GM12872 (cell line): ENCODE data around the gene THAP4.

Experiments used
- TF ChIP-seq, protein P1 (sequence below): IDR thresholded peaks from 3 replicates; pipeline ENCODE4 v1.5.1; 2011; ENCODE audit warnings: low read depth, mild to moderate bottlenecking, low read length, moderate library complexity; ENCODE audit not compliant: insufficient read depth

The THAP4 gene

GRCh38 chr2:241633561-241633960 lies 3.4 kb downstream of the THAP4 start:
- TF ChIP-seq, protein P1, sequence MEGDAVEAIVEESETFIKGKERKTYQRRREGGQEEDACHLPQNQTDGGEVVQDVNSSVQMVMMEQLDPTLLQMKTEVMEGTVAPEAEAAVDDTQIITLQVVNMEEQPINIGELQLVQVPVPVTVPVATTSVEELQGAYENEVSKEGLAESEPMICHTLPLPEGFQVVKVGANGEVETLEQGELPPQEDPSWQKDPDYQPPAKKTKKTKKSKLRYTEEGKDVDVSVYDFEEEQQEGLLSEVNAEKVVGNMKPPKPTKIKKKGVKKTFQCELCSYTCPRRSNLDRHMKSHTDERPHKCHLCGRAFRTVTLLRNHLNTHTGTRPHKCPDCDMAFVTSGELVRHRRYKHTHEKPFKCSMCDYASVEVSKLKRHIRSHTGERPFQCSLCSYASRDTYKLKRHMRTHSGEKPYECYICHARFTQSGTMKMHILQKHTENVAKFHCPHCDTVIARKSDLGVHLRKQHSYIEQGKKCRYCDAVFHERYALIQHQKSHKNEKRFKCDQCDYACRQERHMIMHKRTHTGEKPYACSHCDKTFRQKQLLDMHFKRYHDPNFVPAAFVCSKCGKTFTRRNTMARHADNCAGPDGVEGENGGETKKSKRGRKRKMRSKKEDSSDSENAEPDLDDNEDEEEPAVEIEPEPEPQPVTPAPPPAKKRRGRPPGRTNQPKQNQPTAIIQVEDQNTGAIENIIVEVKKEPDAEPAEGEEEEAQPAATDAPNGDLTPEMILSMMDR, result no peak

- TF ChIP-seq, protein P1, result no peak
Observed at GRCh38 chr2:241632478-241633325, 4.3 kb downstream of the THAP4 start.

GRCh38 chr2:241629762-241630435 lies 7.1 kb downstream of the THAP4 start:
- TF ChIP-seq, protein P1, result no peak

DNA sequence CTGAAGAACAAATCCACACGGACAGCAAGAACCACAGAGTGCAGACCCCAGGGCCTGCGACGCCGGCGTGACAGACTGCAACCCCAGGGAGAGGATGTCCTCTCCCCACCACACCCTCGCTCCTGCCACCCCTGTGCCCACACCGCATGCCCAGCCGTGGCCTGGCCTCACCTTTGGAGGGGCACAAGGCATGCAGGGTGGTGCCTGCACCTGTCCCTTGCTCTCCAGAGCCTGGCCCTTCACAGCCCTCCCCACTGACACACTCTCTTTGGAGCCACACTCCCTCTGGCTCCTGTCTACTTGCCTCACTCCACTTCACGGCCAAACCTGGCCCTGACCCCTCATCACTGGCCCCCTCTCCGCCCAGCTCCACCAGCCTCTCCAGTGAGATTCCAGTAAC lies 9.3 kb downstream of the THAP4 start:
- TF ChIP-seq, protein P1, result no peak

DNA sequence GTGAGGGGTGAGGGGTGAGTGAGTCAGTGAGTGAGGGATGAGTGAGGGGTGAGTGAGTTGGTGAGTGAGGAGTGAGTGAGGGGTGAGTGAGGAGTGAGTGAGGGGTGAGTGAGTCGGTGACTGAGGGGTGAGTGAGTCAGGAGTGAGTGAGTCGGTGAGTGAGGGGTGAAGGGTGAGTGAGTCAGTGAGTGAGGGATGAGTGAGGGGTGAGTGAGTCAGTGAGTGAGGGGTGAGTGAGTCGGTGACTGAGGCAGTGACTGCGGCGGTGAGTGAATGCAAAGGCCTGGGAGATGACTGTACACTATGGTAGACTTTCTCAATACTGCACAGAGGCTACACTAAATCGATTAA lies 16.6 kb downstream of the THAP4 start:
- TF ChIP-seq, protein P1, result no peak

DNA sequence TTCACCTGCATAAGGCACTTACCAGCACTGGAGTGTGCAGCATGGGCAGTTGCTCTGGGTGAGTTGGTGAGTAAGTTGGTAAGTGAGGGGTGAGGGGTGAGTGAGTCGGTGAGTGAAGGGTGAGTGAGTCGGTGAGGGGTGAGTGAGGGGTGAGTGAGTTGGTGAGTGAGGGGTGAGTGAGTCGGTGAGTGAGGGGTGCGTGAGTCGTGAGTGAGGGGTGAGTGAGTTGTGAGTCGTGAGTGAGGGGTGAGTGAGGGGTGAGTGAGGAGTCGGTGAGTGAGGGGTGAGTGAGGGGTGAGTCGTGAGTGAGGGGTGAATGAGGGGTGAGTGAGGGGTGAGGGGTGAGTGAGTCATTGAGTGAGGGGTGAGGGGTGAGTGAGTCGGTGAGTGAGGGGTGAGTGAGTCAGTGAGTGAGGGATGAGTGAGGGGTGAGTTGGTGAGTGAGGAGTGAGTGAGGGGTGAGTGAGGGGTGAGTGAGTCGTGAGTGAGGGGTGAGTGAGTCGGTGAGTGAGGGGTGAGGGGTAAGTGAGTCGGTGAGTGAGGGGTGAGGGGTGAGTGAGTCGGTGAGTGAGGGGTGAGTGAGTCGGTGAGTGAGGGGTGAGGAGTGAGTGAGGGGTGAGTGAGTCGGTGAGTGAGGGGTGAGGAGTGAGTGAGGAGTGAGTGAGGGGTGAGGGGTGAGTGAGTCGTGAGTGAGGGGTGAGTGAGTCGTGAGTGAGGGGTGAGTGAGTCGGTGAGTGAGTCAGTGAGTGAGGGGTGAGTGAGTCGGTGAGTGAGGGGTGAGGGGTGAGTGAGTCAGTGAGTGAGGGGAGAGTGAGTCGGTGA lies 17.1 kb downstream of the THAP4 start:
- TF ChIP-seq, protein P1, result no peak

GRCh38 chr2:241618829-241619228 lies 18.1 kb downstream of the THAP4 start:
- TF ChIP-seq, protein P1, result no peak
